Middle frontal gyrus (tissue), 1 donor: ENCODE measurements around the gene MATK.

Source experiments
- DNase-seq: peaks from one replicate; pipeline ENCODE4 v3.0.0-alpha.2; 2015; ENCODE audit warnings: low spot score; ENCODE audit errors: extremely low spot score

Gene MATK

GRCh38 chr19:3751236-3751635, 34.9 kb downstream of the MATK start:
- DNase-seq, result no peak

GRCh38 chr19:3750211-3750610, 36.0 kb downstream of the MATK start:
- DNase-seq, result no peak

GRCh38 chr19:3748965-3749364, 37.2 kb downstream of the MATK start:
- DNase-seq, result no peak

GRCh38 chr19:3746371-3747056, 39.7 kb downstream of the MATK start:
- no peak for DNase-seq

- no peak for DNase-seq
Measured at GRCh38 chr19:3745363-3746045, 40.7 kb downstream of the MATK start.

GRCh38 chr19:3743486-3743885, 42.7 kb downstream of the MATK start:
- DNase-seq, result no peak

GRCh38 chr19:3740431-3740830, 45.8 kb downstream of the MATK start:
- no peak for DNase-seq

- no peak for DNase-seq
Measured at GRCh38 chr19:3738477-3739220, 47.5 kb downstream of the MATK start.

- DNase-seq, result no peak
Measured at GRCh38 chr19:3737487-3738205, 48.5 kb downstream of the MATK start.

- DNase-seq, result no peak
Measured at GRCh38 chr19:3736106-3736724, 50.0 kb downstream of the MATK start.

GRCh38 chr19:3734310-3734600, 51.9 kb downstream of the MATK start:
- DNase-seq, result no peak

GRCh38 chr19:3733549-3734309, 52.5 kb downstream of the MATK start:
- DNase-seq, result no peak

GRCh38 chr19:3732108-3732507, 54.1 kb downstream of the MATK start:
- no peak for DNase-seq

- DNase-seq, result no peak
Measured at GRCh38 chr19:3730457-3730958, 55.7 kb downstream of the MATK start.
